Activated T-helper 17 cell treated with anti-CD3 and anti-CD28 coated beads, Interleukin-2, amount 50 U/mL, for 72 hours (primary cell): ENCODE data around the gene AUTS2. TPM values are rescaled to one million over a fixed set of nuclear protein-coding genes. Genes with fewer than 3 reads are reported as not detected.

Experiments used
- ATAC-seq: fragments of 150-1000 bp; cut with Tn5 transposase; replicated peaks from 2 replicates; pipeline ENCODE4 v1.10.0; 2021; ENCODE audit warnings: mild to moderate bottlenecking, moderate library complexity
- H3K27ac Mint-ChIP-seq: one replicate; pipeline ENCODE4 v1.8.0; 2022; ENCODE audit warnings: mixed read lengths
- H3K27me3 Mint-ChIP-seq: one replicate; pipeline ENCODE4 v1.8.0; 2022; ENCODE audit warnings: mixed read lengths
- H3K36me3 Mint-ChIP-seq: one replicate; pipeline ENCODE4 v1.8.0; 2022; ENCODE audit warnings: low read depth, mild to moderate bottlenecking, mixed read lengths
- H3K4me1 Mint-ChIP-seq: one replicate; pipeline ENCODE4 v1.8.0; 2022; ENCODE audit warnings: mixed read lengths
- H3K4me3 Mint-ChIP-seq: one replicate; pipeline ENCODE4 v1.8.0; 2022; ENCODE audit warnings: mild to moderate bottlenecking, mixed read lengths
- H3K9me3 Mint-ChIP-seq: one replicate; pipeline ENCODE4 v1.8.0; 2022; ENCODE audit warnings: mixed read lengths
- total RNA-seq, 2 donors: library from RNA; stranded (reverse); gene quantifications; one replicate each; pipeline ENCODE4 v1.2.3, GENCODE V29; 2022

The AUTS2 gene
- total RNA-seq, 2 donors from 2014 or later, result 20.1 to 39.9 TPM

DNA sequence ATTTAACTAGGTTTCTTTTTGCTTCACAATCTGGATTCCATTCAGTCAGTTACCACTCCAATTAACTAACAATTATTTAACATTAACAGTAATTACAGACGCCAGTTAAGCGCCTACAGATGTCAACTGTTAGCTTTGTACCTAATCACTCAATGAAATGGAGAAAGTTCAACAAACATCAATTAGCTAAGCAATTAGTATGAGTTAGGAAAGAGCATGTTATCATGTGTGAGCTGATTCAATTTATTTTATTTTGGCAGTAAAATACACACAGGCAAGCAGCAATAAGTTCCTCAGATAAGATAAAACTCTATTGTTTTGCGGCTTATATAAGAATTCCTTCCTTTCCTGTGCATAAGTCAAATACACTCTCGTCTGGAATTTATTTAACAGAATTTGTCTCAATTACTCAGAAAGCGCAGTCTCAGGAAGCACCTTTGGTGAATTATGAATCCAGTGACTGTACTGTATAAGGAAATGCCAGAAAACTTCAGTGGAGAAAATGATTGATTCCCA is 1106.6 kb downstream of the AUTS2 start:
- no peaks in the 10 kb centered on the region for H3K27me3 Mint-ChIP-seq
- H3K4me1 Mint-ChIP-seq, result no peaks in the 10 kb centered on the region

DNA sequence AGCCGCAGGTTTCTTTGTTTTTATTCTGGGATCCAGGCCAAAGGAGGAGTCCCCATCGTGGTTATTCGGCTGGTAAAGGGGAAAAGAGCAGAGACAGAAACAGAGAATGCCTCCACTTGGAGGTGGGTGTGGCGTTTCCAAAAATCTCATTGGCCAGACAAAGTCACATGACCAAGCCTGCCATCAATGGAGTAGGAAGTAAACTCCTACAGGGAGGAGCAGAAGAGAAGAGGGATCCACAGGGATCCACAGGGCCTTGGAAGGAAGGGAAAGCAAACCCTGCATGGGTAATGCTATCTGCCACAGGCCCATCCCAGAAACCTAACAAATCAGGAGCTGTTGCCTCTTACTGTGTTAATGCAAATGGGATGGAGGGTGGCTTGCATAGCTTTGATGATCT is 1107.9 kb downstream of the AUTS2 start:
- no peak for ATAC-seq
- Mint-ChIP-seq H3K4me1 (peaks cover 3% of the 10 kb centered on the region), H3K36me3 (no peaks in the 10 kb centered on the region), H3K4me3 (peak overlapping the region; percentile 52), H3K27ac (peak overlapping the region; percentile 50), H3K9me3 (no peaks in the 10 kb centered on the region), H3K27me3 (no peaks in the 10 kb centered on the region)

More for the DNA sequence above, 1106.6 kb downstream of the AUTS2 start:
- no peak overlapping the region for H3K27ac Mint-ChIP-seq
- no peaks in the 10 kb centered on the region for H3K9me3 Mint-ChIP-seq
- no peak for ATAC-seq
- H3K36me3 Mint-ChIP-seq, result no peaks in the 10 kb centered on the region
- H3K4me3 Mint-ChIP-seq, result no peak overlapping the region

GRCh38 chr7:70706698-70707097 is 1108.4 kb downstream of the AUTS2 start:
- Mint-ChIP-seq H3K36me3 (no peaks in the 10 kb centered on the region), H3K4me3 (no peak overlapping the region), H3K9me3 (no peaks in the 10 kb centered on the region), H3K4me1 (peaks cover 3% of the 10 kb centered on the region), H3K27ac (no peak overlapping the region), H3K27me3 (no peaks in the 10 kb centered on the region)
- ATAC-seq, result no peak

- peaks cover under 1% of the 10 kb centered on the region for H3K9me3 Mint-ChIP-seq
- no peak for ATAC-seq
- no peak overlapping the region for H3K4me3 Mint-ChIP-seq
Observed at GRCh38 chr7:70707823-70708243, 1109.6 kb downstream of the AUTS2 start.

DNA sequence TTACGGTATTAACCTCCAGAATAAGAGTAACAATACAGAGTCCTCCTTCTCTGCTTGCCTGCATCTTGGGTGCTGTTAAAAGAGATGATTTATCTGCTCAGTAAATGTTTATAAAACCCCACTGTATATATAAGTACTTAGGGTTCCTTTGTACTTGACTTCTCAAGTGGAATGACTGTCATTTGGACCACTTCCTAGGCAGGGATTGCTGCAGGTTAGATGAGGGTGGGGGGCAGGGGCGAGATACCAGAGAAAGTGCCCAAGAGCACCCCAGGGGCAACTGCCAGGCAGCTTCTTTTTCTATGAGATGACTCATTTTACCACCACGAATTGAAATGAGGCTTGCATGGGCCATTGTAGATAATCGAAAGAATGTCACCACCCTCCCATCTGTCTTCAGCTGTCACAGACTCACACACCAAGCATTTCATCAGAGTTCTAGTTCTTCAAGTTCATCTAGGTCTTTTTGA is 1111.8 kb downstream of the AUTS2 start:
- Mint-ChIP-seq H3K4me3 (peak overlapping the region; percentile 28), H3K27ac (peak overlapping the region; percentile 16), H3K9me3 (peaks cover 7% of the 10 kb centered on the region), H3K4me1 (peaks cover 6% of the 10 kb centered on the region), H3K36me3 (peaks cover 5% of the 10 kb centered on the region), H3K27me3 (no peaks in the 10 kb centered on the region)
- peak; percentile 81 for ATAC-seq

More at GRCh38 chr7:70707823-70708243, 1109.6 kb downstream of the AUTS2 start:
- Mint-ChIP-seq H3K4me1 (peaks cover 3% of the 10 kb centered on the region), H3K36me3 (no peaks in the 10 kb centered on the region), H3K27ac (no peak overlapping the region), H3K27me3 (no peaks in the 10 kb centered on the region)

DNA sequence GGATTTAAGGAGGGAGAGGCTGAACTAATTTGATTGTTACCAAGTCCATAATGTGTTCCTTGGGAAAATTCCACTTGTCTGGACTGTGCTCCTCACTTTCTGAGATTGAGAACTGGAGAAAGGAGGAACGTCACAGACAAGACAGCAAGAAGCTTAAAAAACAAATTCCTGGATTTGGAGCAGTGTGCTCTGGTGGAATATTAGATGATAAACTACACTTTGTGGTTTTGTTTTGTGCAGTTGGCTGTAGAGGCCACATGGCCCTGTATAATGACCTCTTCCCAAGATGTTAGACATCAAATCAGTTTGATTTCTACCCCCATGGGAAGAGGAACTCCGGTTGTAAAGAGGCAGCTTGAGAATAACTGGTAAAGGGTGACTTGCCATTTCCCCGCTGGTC is 1112.4 kb downstream of the AUTS2 start:
- Mint-ChIP-seq H3K9me3 (peaks cover 7% of the 10 kb centered on the region), H3K27me3 (no peaks in the 10 kb centered on the region), H3K4me3 (peak overlapping the region; percentile 28), H3K27ac (peak overlapping the region; percentile 16), H3K36me3 (peaks cover 5% of the 10 kb centered on the region), H3K4me1 (peaks cover 10% of the 10 kb centered on the region)
- ATAC-seq, result no peak

DNA sequence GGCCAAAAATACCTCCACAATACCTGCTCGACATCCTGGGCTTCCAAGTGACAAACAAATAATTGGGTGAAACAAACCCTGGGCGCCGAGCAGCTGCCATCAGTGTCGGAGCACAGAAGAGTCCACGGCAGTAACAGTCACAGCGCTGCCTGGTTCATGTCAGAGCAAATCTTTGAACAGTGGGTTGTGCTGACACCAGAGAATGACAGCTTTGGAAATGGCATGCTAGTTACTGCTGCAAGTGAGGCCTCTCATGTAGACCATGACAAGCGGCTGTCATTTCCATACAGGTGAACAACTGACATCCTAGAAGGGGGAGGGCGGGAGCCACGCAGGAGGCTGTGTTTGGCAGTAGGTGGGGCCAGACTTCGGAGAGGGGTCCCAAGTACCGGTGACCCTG is 1113.2 kb downstream of the AUTS2 start:
- peaks cover 7% of the 10 kb centered on the region for H3K9me3 Mint-ChIP-seq
- H3K4me1 Mint-ChIP-seq, result peaks cover 10% of the 10 kb centered on the region
- H3K27me3 Mint-ChIP-seq, result no peaks in the 10 kb centered on the region
- no peak for ATAC-seq
- H3K4me3 Mint-ChIP-seq, result no peak overlapping the region
- H3K36me3 Mint-ChIP-seq, result peaks cover 5% of the 10 kb centered on the region
- no peak overlapping the region for H3K27ac Mint-ChIP-seq

GRCh38 chr7:70712942-70713341 is 1114.7 kb downstream of the AUTS2 start:
- peaks cover 10% of the 10 kb centered on the region for H3K4me1 Mint-ChIP-seq
- H3K27ac Mint-ChIP-seq, result peak overlapping the region; percentile 59
- peaks cover 7% of the 10 kb centered on the region for H3K9me3 Mint-ChIP-seq
- no peak for ATAC-seq
- no peaks in the 10 kb centered on the region for H3K27me3 Mint-ChIP-seq
- H3K36me3 Mint-ChIP-seq, result peaks cover 5% of the 10 kb centered on the region
- no peak overlapping the region for H3K4me3 Mint-ChIP-seq

DNA sequence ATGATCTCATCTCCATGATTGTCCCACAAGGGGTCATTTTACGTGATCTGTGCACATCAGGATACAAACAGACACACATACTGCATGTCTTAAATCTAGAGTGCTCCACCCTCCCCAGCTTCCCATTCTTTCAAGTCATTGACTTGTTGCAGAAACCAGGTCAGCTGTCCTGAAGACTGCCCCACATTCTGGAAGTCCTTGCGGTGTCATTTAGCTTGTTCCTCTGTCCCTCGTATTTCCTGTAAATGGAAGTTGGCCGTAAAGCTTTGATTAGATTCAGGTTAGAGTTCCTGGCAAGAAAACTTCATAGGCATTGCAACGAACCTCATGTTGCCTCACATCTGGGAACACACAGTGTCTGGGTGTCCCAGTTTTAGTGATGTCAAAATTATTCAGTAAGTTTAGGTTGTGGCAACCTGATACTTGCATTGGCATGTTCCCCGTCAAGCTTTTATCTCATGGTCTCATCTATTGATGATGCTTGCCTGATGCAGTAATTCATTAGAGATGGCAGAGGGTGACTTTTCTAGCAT is 1116.3 kb downstream of the AUTS2 start:
- ATAC-seq, result no peak
- H3K36me3 Mint-ChIP-seq, result peaks cover 5% of the 10 kb centered on the region
- no peak overlapping the region for H3K4me3 Mint-ChIP-seq
- H3K27ac Mint-ChIP-seq, result no peak overlapping the region
- peaks cover 7% of the 10 kb centered on the region for H3K9me3 Mint-ChIP-seq
- H3K27me3 Mint-ChIP-seq, result no peaks in the 10 kb centered on the region
- peaks cover 10% of the 10 kb centered on the region for H3K4me1 Mint-ChIP-seq

GRCh38 chr7:70717553-70718329 is 1119.5 kb downstream of the AUTS2 start:
- Mint-ChIP-seq H3K27ac (peak overlapping the region; percentile 7), H3K4me3 (peak overlapping the region; percentile 39), H3K27me3 (no peaks in the 10 kb centered on the region), H3K4me1 (peaks cover 20% of the 10 kb centered on the region), H3K9me3 (peaks cover 7% of the 10 kb centered on the region), H3K36me3 (peaks cover 9% of the 10 kb centered on the region)
- ATAC-seq, result peak; percentile 71

GRCh38 chr7:70719125-70719524 is 1120.8 kb downstream of the AUTS2 start:
- H3K9me3 Mint-ChIP-seq, result peaks cover 4% of the 10 kb centered on the region
- peaks cover 20% of the 10 kb centered on the region for H3K4me1 Mint-ChIP-seq
- ATAC-seq, result no peak
- H3K27me3 Mint-ChIP-seq, result no peaks in the 10 kb centered on the region
- H3K4me3 Mint-ChIP-seq, result peak overlapping the region; percentile 77
- peaks cover 9% of the 10 kb centered on the region for H3K36me3 Mint-ChIP-seq
- H3K27ac Mint-ChIP-seq, result no peak overlapping the region

DNA sequence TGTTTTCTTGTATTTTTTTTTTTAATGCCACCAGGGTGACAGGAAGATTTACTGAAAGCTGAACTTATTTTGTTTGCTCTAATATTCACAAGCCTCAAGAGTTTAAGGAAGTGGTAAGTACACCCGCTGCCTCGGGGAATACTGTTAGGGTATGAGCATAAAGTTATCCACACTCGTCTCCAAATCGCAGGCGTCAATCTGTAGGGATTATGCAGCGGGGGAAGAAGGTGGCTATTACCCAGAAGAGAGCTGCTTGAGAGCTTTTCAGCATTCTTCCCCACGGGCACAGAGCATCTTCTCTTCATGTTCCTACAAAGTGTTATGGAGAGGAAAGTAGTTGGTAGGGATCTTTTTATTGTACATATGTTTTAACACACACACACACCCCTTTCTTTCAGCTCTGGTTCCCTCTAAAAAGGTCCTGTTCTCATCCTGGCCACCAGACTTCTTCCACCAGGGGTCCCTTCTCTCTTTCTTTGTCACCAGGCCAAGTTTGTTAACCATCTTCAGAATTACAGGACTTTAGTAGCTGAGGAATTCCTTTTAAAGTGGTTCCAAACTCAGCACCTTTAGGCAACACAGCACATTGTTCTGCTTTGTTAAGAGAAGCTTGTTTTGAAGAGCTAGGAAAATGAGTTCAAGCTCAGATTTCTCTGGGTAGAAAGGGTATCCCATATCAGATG is 1122.1 kb downstream of the AUTS2 start:
- Mint-ChIP-seq H3K9me3 (no peaks in the 10 kb centered on the region), H3K4me3 (peak overlapping the region; percentile 77), H3K27me3 (no peaks in the 10 kb centered on the region), H3K4me1 (peaks cover 20% of the 10 kb centered on the region), H3K36me3 (peaks cover 5% of the 10 kb centered on the region), H3K27ac (peak overlapping the region; percentile 84)
- ATAC-seq, result no peak

DNA sequence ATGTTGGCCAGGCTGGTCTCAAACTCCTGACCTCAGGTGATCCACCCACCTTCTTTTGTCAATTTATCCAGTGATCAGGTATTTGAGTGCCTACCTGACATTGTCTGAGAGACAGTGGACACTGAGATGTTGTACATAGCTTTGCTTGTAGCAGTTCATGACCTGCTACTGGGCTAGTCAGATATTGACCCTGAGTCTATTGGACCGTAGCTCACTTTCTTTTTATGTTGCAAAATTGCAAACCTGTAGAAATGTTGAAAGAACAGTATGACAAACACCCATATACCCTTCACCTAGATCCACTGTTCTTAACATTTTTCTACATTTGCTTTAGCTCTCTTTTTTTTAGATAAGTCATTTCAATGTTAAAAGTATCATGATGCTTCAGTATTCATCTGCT is 1123.2 kb downstream of the AUTS2 start:
- Mint-ChIP-seq H3K27me3 (no peaks in the 10 kb centered on the region), H3K4me1 (peaks cover 19% of the 10 kb centered on the region), H3K4me3 (peak overlapping the region; percentile 50), H3K9me3 (no peaks in the 10 kb centered on the region), H3K36me3 (peaks cover 5% of the 10 kb centered on the region), H3K27ac (no peak overlapping the region)
- no peak for ATAC-seq

DNA sequence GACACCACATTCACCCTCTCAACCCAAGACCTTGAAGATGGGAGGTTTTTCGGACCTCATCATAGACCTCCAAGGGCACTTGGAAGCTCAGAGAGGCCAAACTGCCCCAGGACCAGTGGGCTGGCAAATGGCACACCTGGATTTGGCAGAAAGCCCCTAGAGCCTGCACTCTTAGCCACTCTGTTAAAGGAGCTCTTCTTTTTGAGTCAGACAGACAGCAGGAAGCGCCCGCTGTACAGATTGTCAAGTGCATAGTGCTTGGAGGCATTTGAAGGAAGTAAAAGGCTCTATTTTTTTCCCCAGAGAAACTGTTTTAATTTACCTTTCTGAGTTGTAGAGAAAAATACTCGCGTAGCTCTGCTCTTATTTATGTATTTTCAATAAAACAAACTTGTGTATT is 1125.1 kb downstream of the AUTS2 start:
- Mint-ChIP-seq H3K9me3 (peaks cover 3% of the 10 kb centered on the region), H3K27ac (no peak overlapping the region), H3K4me1 (peaks cover 19% of the 10 kb centered on the region), H3K27me3 (no peaks in the 10 kb centered on the region), H3K36me3 (peaks cover 5% of the 10 kb centered on the region), H3K4me3 (peak overlapping the region; percentile 56)
- ATAC-seq, result no peak
